HCT116 (cell line): ENCODE measurements around the gene HNF1B. TPM values are rescaled to one million over a fixed set of nuclear protein-coding genes. Genes with fewer than 3 reads are reported as not detected.

Experiments
- ATAC-seq: fragments of 200-7000 bp; cut with Tn5 transposase; 2 replicates; pipeline ENCODE4 v1.9.1; 2020; ENCODE audit warnings: mild to moderate bottlenecking, moderate library complexity
- BruUV-seq: library from RNA; stranded (reverse); fragments of 400-500 nt; replicated peaks from 2 replicates; lab custom pipeline; 2021; lab: Mats Ljungman, UMichigan
- CTCF ChIA-PET: fragments of 300-600 bp; sonication (Branson Sonifier 250); formaldehyde crosslinking; loops from one replicate; lab custom pipeline; 2021; ENCODE audit warnings: antibody characterized with exemption; lab: Charles Lee
- POLR2A ChIA-PET: fragments of 300-600, 350-600 bp; sonication (Branson Sonifier 250); formaldehyde crosslinking; loops from one replicate; lab custom pipeline; 2021; ENCODE audit warnings: antibody characterized with exemption; lab: Charles Lee
- RAD21 ChIA-PET, 2 experiments: fragments of 300-600 bp; sonication (Branson Sonifier 250); formaldehyde crosslinking; loops; one replicate each; lab custom pipeline; 2023; ENCODE audit warnings: low total read pairs in 2 of 2; ENCODE audit not compliant: uncharacterized antibody in 2 of 2, unreplicated experiment in 2 of 2, low non-redundant PET in 1 of 2; lab: Charles Lee
- DNase-seq: peaks from one replicate; pipeline ENCODE4 v3.0.0-alpha.2; 2010; ENCODE audit warnings: low read depth, low spot score
- H2AFZ ChIP-seq: fragments of 200-600 bp; shearing (Covaris generic), sonication (generic); 2 replicates; pipeline ENCODE4 v1.6.1; 2017; ENCODE audit warnings: low read depth, mixed run types, mixed read lengths, antibody characterized with exemption, low read length; ENCODE audit not compliant: poor library complexity, severe bottlenecking
- H3K27ac ChIP-seq: 2 replicates; pipeline ENCODE4 v1.5.1; 2012; ENCODE audit warnings: low read depth, low read length
- H3K27me3 ChIP-seq: fragments of 200-600 bp; sonication (generic); 2 replicates; pipeline ENCODE4 v1.6.1; 2016; ENCODE audit warnings: mixed run types, low read length, mixed read lengths; ENCODE audit not compliant: insufficient read depth
- H3K36me3 ChIP-seq, 2 experiments: fragments of 200-500 bp in 1 of 2; fragments of 200-600 bp in 1 of 2; sonication (Bioruptor generic) in 1 of 2; sonication (generic) in 1 of 2; 2 replicates each; pipeline versions ENCODE4 v1.5.1 to v1.6.1; 2014 to 2016; ENCODE audit warnings: low read length in 2 of 2, inconsistent platforms in 1 of 2, mixed read lengths in 1 of 2, mixed run types in 1 of 2; ENCODE audit not compliant: insufficient read depth in 2 of 2, control insufficient read depth in 1 of 2
- H3K4me1 ChIP-seq, 2 experiments: fragments of 200-600 bp in 1 of 2; sonication (generic) in 1 of 2; 2 replicates each; pipeline versions ENCODE4 v1.5.1 to v1.6.1; 2012 to 2017; ENCODE audit warnings: low read length in 2 of 2, inconsistent platforms in 1 of 2, mild to moderate bottlenecking in 1 of 2, mixed read lengths in 1 of 2, mixed run types in 1 of 2, moderate library complexity in 1 of 2; ENCODE audit not compliant: insufficient read depth in 2 of 2, control insufficient read depth in 1 of 2
- H3K4me2 ChIP-seq: fragments of 200-600 bp; sonication (generic); 2 replicates; pipeline ENCODE4 v1.6.1; 2017; ENCODE audit warnings: mixed run types, low read length, mixed read lengths
- H3K4me3 ChIP-seq, 2 experiments: fragments of 200-600 bp in 1 of 2; sonication (generic) in 1 of 2; replicated peaks in 1 of 2; 2 replicates each; pipeline ENCODE4 v1.5.1; 2011 to 2016; ENCODE audit warnings: low read length in 2 of 2, control low read depth in 1 of 2, low read depth in 1 of 2, mild to moderate bottlenecking in 1 of 2, mixed read lengths in 1 of 2, mixed run types in 1 of 2
- H3K79me2 ChIP-seq: fragments of 200-600 bp; sonication (generic); 2 replicates; pipeline ENCODE4 v1.6.1; 2017; ENCODE audit warnings: mild to moderate bottlenecking, mixed run types, low read length, moderate library complexity, mixed read lengths; ENCODE audit not compliant: insufficient read depth
- H3K9ac ChIP-seq: fragments of 200-600 bp; sonication (generic); 2 replicates; pipeline ENCODE4 v1.6.1; 2016; ENCODE audit warnings: low read length, mixed read lengths
- H3K9me2 ChIP-seq: fragments of 200-600 bp; sonication (generic), shearing (Covaris generic); 2 replicates; pipeline ENCODE4 v1.6.1; 2017; ENCODE audit warnings: mixed run types, mild to moderate bottlenecking, moderate library complexity; ENCODE audit not compliant: insufficient read depth
- H3K9me3 ChIP-seq, 2 experiments: fragments of 200-500 bp in 1 of 2; fragments of 200-600 bp in 1 of 2; sonication (Bioruptor generic) in 1 of 2; sonication (generic) in 1 of 2; 2 replicates each; pipeline ENCODE4 v1.6.1; 2014 to 2017; ENCODE audit warnings: low read length in 2 of 2, mixed read lengths in 2 of 2, inconsistent platforms in 1 of 2, low read depth in 1 of 2, mild to moderate bottlenecking in 1 of 2, mixed run types in 1 of 2, moderate library complexity in 1 of 2; ENCODE audit not compliant: control insufficient read depth in 1 of 2, insufficient read depth in 1 of 2
- H4K20me1 ChIP-seq: fragments of 200-600 bp; sonication (generic), shearing (Covaris generic); 2 replicates; pipeline ENCODE4 v1.6.1; 2017; ENCODE audit warnings: mixed run types, mild to moderate bottlenecking, moderate library complexity; ENCODE audit not compliant: insufficient read depth
- ATF3 ChIP-seq: IDR thresholded peaks from 2 replicates; pipeline ENCODE4 v1.6.1; 2012
- CBX3 ChIP-seq: IDR thresholded peaks from 2 replicates; pipeline ENCODE4 v1.6.1; 2012; ENCODE audit warnings: low read depth
- CTCF ChIP-seq, 3 experiments: fragments of 200-600 bp in 1 of 3; sonication (generic) in 1 of 3; IDR thresholded peaks in 2 of 3; conservative IDR thresholded peaks in 1 of 3; 2 replicates each; pipeline ENCODE4 v1.5.1; 2012 to 2017; ENCODE audit warnings: low read depth in 2 of 3, low read length in 2 of 3, antibody characterized with exemption in 1 of 3, borderline replicate concordance in 1 of 3, control low read depth in 1 of 3, mild to moderate bottlenecking in 1 of 3, mixed read lengths in 1 of 3, mixed run types in 1 of 3, moderate library complexity in 1 of 3; ENCODE audit not compliant: insufficient read depth in 1 of 3
- EGR1 ChIP-seq: IDR thresholded peaks from 2 replicates; pipeline ENCODE4 v1.6.1; 2012; ENCODE audit warnings: low read depth
- ELF1 ChIP-seq: IDR thresholded peaks from 2 replicates; pipeline ENCODE4 v1.6.1; 2012; ENCODE audit warnings: low read depth, borderline replicate concordance
- EZH2 ChIP-seq: fragments of 200-600 bp; sonication (generic); IDR thresholded peaks from 2 replicates; pipeline ENCODE4 v1.6.1; 2017; ENCODE audit warnings: antibody characterized with exemption, mixed run types
- EZH2phosphoT487 ChIP-seq: fragments of 200-600 bp; IDR thresholded peaks from 2 replicates; pipeline ENCODE4 v1.6.1; 2018; ENCODE audit warnings: antibody characterized with exemption, borderline replicate concordance
- FOSL1 ChIP-seq: IDR thresholded peaks from 2 replicates; pipeline ENCODE4 v1.6.1; 2012; ENCODE audit warnings: low read depth
- JUND ChIP-seq: IDR thresholded peaks from 2 replicates; pipeline ENCODE4 v1.6.1; 2012
- MAX ChIP-seq: IDR thresholded peaks from 2 replicates; pipeline ENCODE4 v1.6.1; 2012
- POLR2A ChIP-seq: IDR thresholded peaks from 2 replicates; pipeline ENCODE4 v1.7.0; 2011; ENCODE audit warnings: borderline replicate concordance; ENCODE audit not compliant: insufficient read depth, insufficient read length; ENCODE audit errors: extremely low read depth
- POLR2AphosphoS5 ChIP-seq: IDR thresholded peaks from 2 replicates; pipeline ENCODE4 v1.6.1; 2011; ENCODE audit warnings: mild to moderate bottlenecking, low read depth, low read length, moderate library complexity
- RAD21 ChIP-seq: IDR thresholded peaks from 2 replicates; pipeline ENCODE4 v1.6.1; 2012; ENCODE audit warnings: low read depth, mild to moderate bottlenecking
- SP1 ChIP-seq: IDR thresholded peaks from 2 replicates; pipeline ENCODE4 v1.6.1; 2012; ENCODE audit warnings: low read depth
- SRF ChIP-seq: IDR thresholded peaks from 2 replicates; pipeline ENCODE4 v1.6.1; 2012; ENCODE audit warnings: low read depth
- TCF7L2 ChIP-seq: IDR thresholded peaks from 2 replicates; pipeline ENCODE4 v1.7.0; 2011; ENCODE audit warnings: borderline replicate concordance, inconsistent platforms; ENCODE audit not compliant: insufficient read depth, insufficient read length; ENCODE audit errors: extremely low read depth
- ZBTB33 ChIP-seq: IDR thresholded peaks from 2 replicates; pipeline ENCODE4 v1.6.1; 2011; ENCODE audit warnings: mild to moderate bottlenecking, low read length, moderate library complexity; ENCODE audit not compliant: insufficient replicate concordance; ENCODE audit errors: extremely low read depth
- ZFX ChIP-seq: fragments of 450-650 bp; IDR thresholded peaks from 2 replicates; pipeline ENCODE4 v1.6.1; 2017
- intact Hi-C: fragments of 100-400 bp; cut with micrococcal nuclease; formaldehyde crosslinking; loops from 2 replicates; pipeline ENCODE4 v1.10.0; 2022
- total RNA-seq: library from RNA; stranded (reverse); gene quantifications from one replicate; pipeline ENCODE4 v1.2.1, GENCODE V29; 2021; ENCODE audit not compliant: unreplicated experiment
- TF ChIP-seq, protein P1 (sequence below): IDR thresholded peaks from 2 replicates; pipeline ENCODE4 v1.6.1; 2012; ENCODE audit warnings: low read depth

The HNF1B gene
- total RNA-seq, 1 experiment from 2014 or later = 3.6 TPM

GRCh38 chr17:37718324-37719048 is 26.4 kb downstream of the HNF1B start:
- no peaks in the 10 kb centered on the region for H3K27me3 ChIP-seq
- no peak overlapping the region for H3K9ac ChIP-seq
- H3K4me3 ChIP-seq = no peak overlapping the region
- H3K9me3 ChIP-seq = no peaks in the 10 kb centered on the region
- no peak overlapping the region for H3K27ac ChIP-seq
- no peaks in the 10 kb centered on the region for H3K9me2 ChIP-seq
- intact Hi-C loops = loop anchor here (5.0 kb wide), 1 partner anchor 34 kb away; no protein-coding TSS in a partner anchor
- no peak for ATAC-seq
- POLR2A ChIA-PET = no interaction called here
- H3K4me2 ChIP-seq = no peak overlapping the region
- RAD21 ChIA-PET = no interaction called here
- no TSS peak for BruUV-seq
- no peaks in the 10 kb centered on the region for H3K79me2 ChIP-seq
- no peaks in the 10 kb centered on the region for H3K36me3 ChIP-seq
- H2AFZ ChIP-seq = no peak overlapping the region
- peaks cover 10 to 12% of the 10 kb centered on the region in 2 experiments for H3K4me1 ChIP-seq
- DNase-seq = no peak
- CTCF ChIA-PET = no interaction called here
- H4K20me1 ChIP-seq = no peaks in the 10 kb centered on the region
- TF ChIP-seq CBX3 = no peak
- TF ChIP-seq EZH2 = no peak
- TF ChIP-seq EZH2phosphoT487 = no peak
- TF ChIP-seq ELF1 = no peak
- no peak for TF ChIP-seq SRF
- TF ChIP-seq ZBTB33 = no peak
- TF ChIP-seq, protein P1, sequence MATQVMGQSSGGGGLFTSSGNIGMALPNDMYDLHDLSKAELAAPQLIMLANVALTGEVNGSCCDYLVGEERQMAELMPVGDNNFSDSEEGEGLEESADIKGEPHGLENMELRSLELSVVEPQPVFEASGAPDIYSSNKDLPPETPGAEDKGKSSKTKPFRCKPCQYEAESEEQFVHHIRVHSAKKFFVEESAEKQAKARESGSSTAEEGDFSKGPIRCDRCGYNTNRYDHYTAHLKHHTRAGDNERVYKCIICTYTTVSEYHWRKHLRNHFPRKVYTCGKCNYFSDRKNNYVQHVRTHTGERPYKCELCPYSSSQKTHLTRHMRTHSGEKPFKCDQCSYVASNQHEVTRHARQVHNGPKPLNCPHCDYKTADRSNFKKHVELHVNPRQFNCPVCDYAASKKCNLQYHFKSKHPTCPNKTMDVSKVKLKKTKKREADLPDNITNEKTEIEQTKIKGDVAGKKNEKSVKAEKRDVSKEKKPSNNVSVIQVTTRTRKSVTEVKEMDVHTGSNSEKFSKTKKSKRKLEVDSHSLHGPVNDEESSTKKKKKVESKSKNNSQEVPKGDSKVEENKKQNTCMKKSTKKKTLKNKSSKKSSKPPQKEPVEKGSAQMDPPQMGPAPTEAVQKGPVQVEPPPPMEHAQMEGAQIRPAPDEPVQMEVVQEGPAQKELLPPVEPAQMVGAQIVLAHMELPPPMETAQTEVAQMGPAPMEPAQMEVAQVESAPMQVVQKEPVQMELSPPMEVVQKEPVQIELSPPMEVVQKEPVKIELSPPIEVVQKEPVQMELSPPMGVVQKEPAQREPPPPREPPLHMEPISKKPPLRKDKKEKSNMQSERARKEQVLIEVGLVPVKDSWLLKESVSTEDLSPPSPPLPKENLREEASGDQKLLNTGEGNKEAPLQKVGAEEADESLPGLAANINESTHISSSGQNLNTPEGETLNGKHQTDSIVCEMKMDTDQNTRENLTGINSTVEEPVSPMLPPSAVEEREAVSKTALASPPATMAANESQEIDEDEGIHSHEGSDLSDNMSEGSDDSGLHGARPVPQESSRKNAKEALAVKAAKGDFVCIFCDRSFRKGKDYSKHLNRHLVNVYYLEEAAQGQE = no peak
- no peak for TF ChIP-seq POLR2AphosphoS5
- no peak for TF ChIP-seq JUND
- TF ChIP-seq CTCF (IDR thresholded peaks at IDR 0.05 in 2 of 3, conservative IDR thresholded peaks at IDR 0.05 in 1 of 3; ENCODE audit: borderline replicate concordance in 1 of 3, insufficient read depth in 1 of 3, low read depth in 2 of 3, low read length in 2 of 3) = no peak
- TF ChIP-seq ATF3 = no peak
- no peak for TF ChIP-seq MAX
- no peak for TF ChIP-seq EGR1
- no peak for TF ChIP-seq POLR2A
- TF ChIP-seq ZFX = no peak
- no peak for TF ChIP-seq FOSL1
- no peak for TF ChIP-seq TCF7L2
- no peak for TF ChIP-seq SP1
- TF ChIP-seq RAD21 = no peak
